NCI-H774 (cell line): ENCODE results near the gene ELOVL1.

Source experiments
- DNase-seq: peaks from one replicate; lab custom pipeline; 2025; lab: John Stamatoyannopoulos, UW

ELOVL1 gene

GRCh38 chr1:43354936-43355335, 12.9 kb downstream of the ELOVL1 start:
- DNase-seq, result no peak

- DNase-seq, result no peak
Observed at GRCh38 chr1:43354471-43354870, 13.3 kb downstream of the ELOVL1 start.

- DNase-seq, result no peak
Observed at GRCh38 chr1:43352881-43353280, 14.9 kb downstream of the ELOVL1 start.

GRCh38 chr1:43352351-43352705, 15.5 kb downstream of the ELOVL1 start:
- DNase-seq, result no peak

- no peak for DNase-seq
Observed at GRCh38 chr1:43351421-43352350, 16.1 kb downstream of the ELOVL1 start.

GRCh38 chr1:43350976-43351375, 16.8 kb downstream of the ELOVL1 start:
- no peak for DNase-seq

GRCh38 chr1:43349594-43350306, 18.1 kb downstream of the ELOVL1 start:
- no peak for DNase-seq

GRCh38 chr1:43348809-43349593, 18.8 kb downstream of the ELOVL1 start:
- DNase-seq, result peak; percentile 98

GRCh38 chr1:43348343-43348808, 19.4 kb downstream of the ELOVL1 start:
- peak; percentile 89 for DNase-seq

GRCh38 chr1:43346636-43347035, 21.2 kb downstream of the ELOVL1 start:
- DNase-seq, result no peak

GRCh38 chr1:43345120-43345519, 22.7 kb downstream of the ELOVL1 start:
- DNase-seq, result no peak

- no peak for DNase-seq
Observed at GRCh38 chr1:43344267-43344850, 23.5 kb downstream of the ELOVL1 start.

GRCh38 chr1:43340559-43340958, 27.3 kb downstream of the ELOVL1 start:
- DNase-seq, result no peak

- DNase-seq, result no peak
Observed at GRCh38 chr1:43339584-43340232, 28.1 kb downstream of the ELOVL1 start.

GRCh38 chr1:43338001-43338400, 29.8 kb downstream of the ELOVL1 start:
- no peak for DNase-seq

GRCh38 chr1:43337588-43337987, 30.2 kb downstream of the ELOVL1 start, which contains the start of gene MPL:
Gene MPL, plus strand, starts transcription at chr1:43337818. Its CDS starts 31 bp downstream, at chr1:43337849.
- DNase-seq, result no peak

- no peak for DNase-seq
Observed at GRCh38 chr1:43334453-43335205, 33.2 kb downstream of the ELOVL1 start.

GRCh38 chr1:43331688-43332087, 36.1 kb downstream of the ELOVL1 start:
- peak; percentile 69 for DNase-seq

GRCh38 chr1:43329995-43330751, 37.6 kb downstream of the ELOVL1 start:
- no peak for DNase-seq
